ENCODE measurements around the gene RHOBTB3. TPM values are rescaled to one million over a fixed set of nuclear protein-coding genes. Genes with fewer than 3 reads are reported as not detected.

RHOBTB3 gene
- total and polyA plus RNA-seq, 12 donors, result 15.0 to 124 (median 90.4) TPM

GRCh38 chr5:95822542-95823181 is 91.5 kb downstream of the RHOBTB3 start, which contains the start of gene GLRX:
Gene GLRX, minus strand, starts transcription at chr5:95822726. Its CDS starts 64 bp downstream, at chr5:95822662.
- no peaks in the 10 kb centered on the region for H3K9me3 ChIP-seq
- intact Hi-C loops (cut with DNase I), result loop anchor here in 1 of 10 donors (2.0 kb wide), 1 partner anchor 14 kb away; no protein-coding TSS in a partner anchor
- ATAC-seq (peak; percentile 64 to 84 (median 74)), DNase-seq (peak; percentile 50 to 75)
- 1% methylated on average over 8 of the region's 8 CpGs for WGBS, 2 donors
- peak within 1 kb of the TSS; percentile 59 to 98 (median 90) for H3K27ac ChIP-seq
- peak within 1 kb of the TSS; percentile 48 to 90 (median 75) for H3K4me3 ChIP-seq
- H3K36me3 ChIP-seq, result peaks cover 0 to 11% (median 0%) of the 10 kb centered on the region in 9 donors
- TF ChIP-seq CTCF (IDR thresholded peaks at IDR 0.05), result no peak
- peaks cover 16 to 77% (median 62%) of the 10 kb centered on the region in 9 donors for H3K4me1 ChIP-seq
- H3K27me3 ChIP-seq, result no peaks in the 10 kb centered on the region

- Histone ChIP-seq H3K4me3 (peak overlapping the region in 9 of 10 donors; percentile 48 to 90 (median 78)), H3K27me3 (no peaks in the 10 kb centered on the region), H3K9me3 (no peaks in the 10 kb centered on the region), H3K27ac (peak overlapping the region; percentile 59 to 98 (median 90)), H3K4me1 (peaks cover 15 to 77% (median 56%) of the 10 kb centered on the region in 9 donors), H3K36me3 (peaks cover 0 to 10% (median 0%) of the 10 kb centered on the region in 9 donors)
- 40 to 59% methylated on average over 7 of the region's 7 CpGs for WGBS, 2 donors
- DNase-seq (no peak), ATAC-seq (no peak)
- TF ChIP-seq CTCF (IDR thresholded peaks at IDR 0.05), result no peak
- intact Hi-C loops (cut with DNase I), result loop anchor here in 1 of 10 donors (2.0 kb wide), 1 partner anchor 14 kb away; no protein-coding TSS in a partner anchor
Measured at GRCh38 chr5:95823218-95823737, 92.1 kb downstream of the RHOBTB3 start.

- peak overlapping the region in 9 of 10 donors; percentile 3 to 90 (median 78) for H3K4me3 ChIP-seq
- WGBS, 2 donors, result 15 to 22% methylated on average over 12 of the region's 12 CpGs
Measured at GRCh38 chr5:95823738-95824609, 92.8 kb downstream of the RHOBTB3 start.

More at GRCh38 chr5:95823738-95824609, 92.8 kb downstream of the RHOBTB3 start:
- Histone ChIP-seq H3K27me3 (no peaks in the 10 kb centered on the region), H3K27ac (peak overlapping the region; percentile 59 to 98 (median 90)), H3K9me3 (no peaks in the 10 kb centered on the region), H3K4me1 (peaks cover 12 to 74% (median 49%) of the 10 kb centered on the region in 9 donors), H3K36me3 (peaks cover 0 to 5% (median 0%) of the 10 kb centered on the region in 9 donors)
- ATAC-seq (peak; percentile 59 to 79 (median 69)), DNase-seq (peak; percentile 53 to 66)
- intact Hi-C loops (cut with DNase I), result loop anchor here in 1 of 10 donors (2.0 kb wide), 1 partner anchor 15 kb away; no protein-coding TSS in a partner anchor
- TF ChIP-seq CTCF (IDR thresholded peaks at IDR 0.05), result no peak
